T-helper 1 cell treated with Interleukin-12 subunit alpha and Interleukin-12 subunit beta and Interleukin-4 antibody, amounts not matched to agents 30 μg/mL and 1 μg/mL, for 36 hours (primary cell): ENCODE results near the gene DMPK.
"Not testable (repeated sequence)": the region's sequence is repeated elsewhere in the genome, so short reads cannot be mapped to it uniquely, and the experiment has no call there.

Experiments
- H3K27ac Mint-ChIP-seq: one replicate; pipeline ENCODE4 v1.8.0; 2021; ENCODE audit warnings: mild to moderate bottlenecking, mixed read lengths
- H3K27me3 Mint-ChIP-seq: one replicate; pipeline ENCODE4 v1.8.0; 2021; ENCODE audit warnings: low read depth, mixed read lengths
- H3K36me3 Mint-ChIP-seq: one replicate; pipeline ENCODE4 v1.8.0; 2021; ENCODE audit warnings: low read depth, mixed read lengths
- H3K4me1 Mint-ChIP-seq: one replicate; pipeline ENCODE4 v1.8.0; 2021; ENCODE audit warnings: low read depth, mixed read lengths
- H3K4me3 Mint-ChIP-seq: one replicate; pipeline ENCODE4 v1.8.0; 2021; ENCODE audit warnings: mild to moderate bottlenecking, moderate library complexity, mixed read lengths
- H3K9me3 Mint-ChIP-seq: one replicate; pipeline ENCODE4 v1.8.0; 2021; ENCODE audit warnings: mixed read lengths

DMPK gene

GRCh38 chr19:45764475-45764874 lies 17.8 kb downstream of the DMPK start:
- Mint-ChIP-seq H3K4me3 (no peak overlapping the region), H3K27ac (no peak overlapping the region)

GRCh38 chr19:45763691-45764294 lies 18.5 kb downstream of the DMPK start:
- no peak overlapping the region for H3K4me3 Mint-ChIP-seq
- H3K27ac Mint-ChIP-seq, result no peak overlapping the region
- peaks cover 10% of the 10 kb centered on the region for H3K27me3 Mint-ChIP-seq
- H3K4me1 Mint-ChIP-seq, result peaks cover under 1% of the 10 kb centered on the region
- no peaks in the 10 kb centered on the region for H3K9me3 Mint-ChIP-seq
- no peaks in the 10 kb centered on the region for H3K36me3 Mint-ChIP-seq

More at GRCh38 chr19:45764475-45764874, 17.8 kb downstream of the DMPK start:
- peaks cover 3% of the 10 kb centered on the region for H3K4me1 Mint-ChIP-seq
- no peaks in the 10 kb centered on the region for H3K36me3 Mint-ChIP-seq
- H3K27me3 Mint-ChIP-seq, result peaks cover 13% of the 10 kb centered on the region
- no peaks in the 10 kb centered on the region for H3K9me3 Mint-ChIP-seq

GRCh38 chr19:45762870-45763631 lies 19.2 kb downstream of the DMPK start:
- Mint-ChIP-seq H3K9me3 (no peaks in the 10 kb centered on the region), H3K27ac (no peak overlapping the region), H3K36me3 (no peaks in the 10 kb centered on the region), H3K27me3 (peaks cover 9% of the 10 kb centered on the region), H3K4me1 (no peaks in the 10 kb centered on the region), H3K4me3 (no peak overlapping the region)

- peaks cover 3% of the 10 kb centered on the region for H3K27me3 Mint-ChIP-seq
- no peak overlapping the region for H3K27ac Mint-ChIP-seq
- H3K9me3 Mint-ChIP-seq, result no peaks in the 10 kb centered on the region
- no peaks in the 10 kb centered on the region for H3K36me3 Mint-ChIP-seq
- H3K4me3 Mint-ChIP-seq, result no peak overlapping the region
- no peaks in the 10 kb centered on the region for H3K4me1 Mint-ChIP-seq
Observed at GRCh38 chr19:45761714-45762113, 20.6 kb downstream of the DMPK start.

GRCh38 chr19:45758921-45759320 lies 23.4 kb downstream of the DMPK start:
- Mint-ChIP-seq H3K27ac (no peak overlapping the region), H3K36me3 (no peaks in the 10 kb centered on the region), H3K9me3 (no peaks in the 10 kb centered on the region), H3K4me1 (no peaks in the 10 kb centered on the region), H3K27me3 (no peaks in the 10 kb centered on the region), H3K4me3 (no peak overlapping the region)

GRCh38 chr19:45757695-45758094 lies 24.6 kb downstream of the DMPK start:
- H3K36me3 Mint-ChIP-seq, result no peaks in the 10 kb centered on the region
- H3K27me3 Mint-ChIP-seq, result no peaks in the 10 kb centered on the region
- no peaks in the 10 kb centered on the region for H3K9me3 Mint-ChIP-seq
- H3K4me1 Mint-ChIP-seq, result no peaks in the 10 kb centered on the region
- H3K4me3 Mint-ChIP-seq, result no peak overlapping the region
- no peak overlapping the region for H3K27ac Mint-ChIP-seq

GRCh38 chr19:45754323-45754722 lies 28.0 kb downstream of the DMPK start:
- H3K4me1 Mint-ChIP-seq, result no peaks in the 10 kb centered on the region
- no peaks in the 10 kb centered on the region for H3K36me3 Mint-ChIP-seq
- no peaks in the 10 kb centered on the region for H3K27me3 Mint-ChIP-seq
- H3K9me3 Mint-ChIP-seq, result no peaks in the 10 kb centered on the region
- no peak overlapping the region for H3K4me3 Mint-ChIP-seq
- H3K27ac Mint-ChIP-seq, result no peak overlapping the region

- Mint-ChIP-seq H3K9me3 (no peaks in the 10 kb centered on the region), H3K27ac (no peak overlapping the region), H3K4me3 (no peak overlapping the region), H3K4me1 (no peaks in the 10 kb centered on the region), H3K36me3 (no peaks in the 10 kb centered on the region), H3K27me3 (no peaks in the 10 kb centered on the region)
Observed at GRCh38 chr19:45753548-45753947, 28.7 kb downstream of the DMPK start.

GRCh38 chr19:45752639-45753038 lies 29.7 kb downstream of the DMPK start:
- Mint-ChIP-seq H3K27me3 (peaks cover 1% of the 10 kb centered on the region), H3K9me3 (no peaks in the 10 kb centered on the region), H3K27ac (no peak overlapping the region), H3K36me3 (no peaks in the 10 kb centered on the region), H3K4me1 (no peaks in the 10 kb centered on the region), H3K4me3 (no peak overlapping the region)

- H3K4me1 Mint-ChIP-seq, H3K27me3 Mint-ChIP-seq, H3K4me3 Mint-ChIP-seq, H3K36me3 Mint-ChIP-seq, H3K9me3 Mint-ChIP-seq, H3K27ac Mint-ChIP-seq: not testable (repeated sequence)
Observed at GRCh38 chr19:45751483-45751882, 30.8 kb downstream of the DMPK start.

- Mint-ChIP-seq H3K27me3 (peaks cover 21% of the 10 kb centered on the region), H3K4me3 (no peak overlapping the region), H3K27ac (no peak overlapping the region), H3K9me3 (no peaks in the 10 kb centered on the region), H3K4me1 (no peaks in the 10 kb centered on the region), H3K36me3 (no peaks in the 10 kb centered on the region)
Observed at GRCh38 chr19:45747513-45747912, 34.8 kb downstream of the DMPK start.

- peaks cover 24% of the 10 kb centered on the region for H3K27me3 Mint-ChIP-seq
- no peaks in the 10 kb centered on the region for H3K36me3 Mint-ChIP-seq
- no peak overlapping the region for H3K27ac Mint-ChIP-seq
- no peaks in the 10 kb centered on the region for H3K4me1 Mint-ChIP-seq
- H3K9me3 Mint-ChIP-seq, result no peaks in the 10 kb centered on the region
- no peak overlapping the region for H3K4me3 Mint-ChIP-seq
Observed at GRCh38 chr19:45746866-45747265, 35.4 kb downstream of the DMPK start.

- Mint-ChIP-seq H3K4me3 (no peak overlapping the region), H3K4me1 (no peaks in the 10 kb centered on the region), H3K27me3 (peaks cover 24% of the 10 kb centered on the region), H3K27ac (no peak overlapping the region), H3K9me3 (no peaks in the 10 kb centered on the region), H3K36me3 (no peaks in the 10 kb centered on the region)
Observed at GRCh38 chr19:45745606-45746005, 36.7 kb downstream of the DMPK start.

- Mint-ChIP-seq H3K36me3 (no peaks in the 10 kb centered on the region), H3K4me3 (no peak overlapping the region), H3K27me3 (peaks cover 24% of the 10 kb centered on the region), H3K9me3 (no peaks in the 10 kb centered on the region), H3K4me1 (no peaks in the 10 kb centered on the region), H3K27ac (no peak overlapping the region)
Observed at GRCh38 chr19:45742969-45743368, 39.3 kb downstream of the DMPK start.
